ENCODE results near the gene PRPSAP1.

PRPSAP1 gene

GRCh38 chr17:76276069-76276431 is 77.7 kb downstream of the PRPSAP1 start:
- Histone ChIP-seq H2AFZ (no peak overlapping the region), H3K79me2 (no peaks in the 10 kb centered on the region), H3K9ac (no peak overlapping the region), H3K36me3 (ENCODE audit: control insufficient read depth, insufficient read depth, low read length) (no peaks in the 10 kb centered on the region), H3K4me3 (ENCODE audit: low read depth, low read length) (no peak overlapping the region), H3K27me3 (ENCODE audit: control insufficient read depth, insufficient read depth, low read length) (no peaks in the 10 kb centered on the region), H3K9me3 (ENCODE audit: control insufficient read depth, low read length) (no peaks in the 10 kb centered on the region), H3K27ac (no peak overlapping the region), H3K4me1 (peaks cover 17% of the 10 kb centered on the region), H3K4me2 (ENCODE audit: low read length) (no peak overlapping the region)
- no peak for TF ChIP-seq CTCF (IDR thresholded peaks at IDR 0.05)

- TF ChIP-seq CTCF (IDR thresholded peaks at IDR 0.05) = no peak
- Histone ChIP-seq H2AFZ (no peak overlapping the region), H3K4me1 (peaks cover 17% of the 10 kb centered on the region), H3K9ac (no peak overlapping the region), H3K4me3 (ENCODE audit: low read depth, low read length) (no peak overlapping the region), H3K9me3 (ENCODE audit: control insufficient read depth, low read length) (no peaks in the 10 kb centered on the region), H3K79me2 (no peaks in the 10 kb centered on the region), H3K27ac (no peak overlapping the region), H3K27me3 (ENCODE audit: control insufficient read depth, insufficient read depth, low read length) (no peaks in the 10 kb centered on the region), H3K36me3 (ENCODE audit: control insufficient read depth, insufficient read depth, low read length) (no peaks in the 10 kb centered on the region), H3K4me2 (ENCODE audit: low read length) (no peak overlapping the region)
Measured at GRCh38 chr17:76275382-76276068, 78.2 kb downstream of the PRPSAP1 start.

GRCh38 chr17:76274112-76274956 is 79.4 kb downstream of the PRPSAP1 start:
- Histone ChIP-seq H3K9me3 (ENCODE audit: control insufficient read depth, low read length) (no peaks in the 10 kb centered on the region), H3K27me3 (ENCODE audit: control insufficient read depth, insufficient read depth, low read length) (no peaks in the 10 kb centered on the region), H2AFZ (no peak overlapping the region), H3K9ac (no peak overlapping the region), H3K4me3 (ENCODE audit: low read depth, low read length) (no peak overlapping the region), H3K27ac (no peak overlapping the region), H3K36me3 (ENCODE audit: control insufficient read depth, insufficient read depth, low read length) (no peaks in the 10 kb centered on the region), H3K4me1 (peaks cover 18% of the 10 kb centered on the region), H3K79me2 (peaks cover 4% of the 10 kb centered on the region), H3K4me2 (ENCODE audit: low read length) (no peak overlapping the region)
- no peak for TF ChIP-seq CTCF (IDR thresholded peaks at IDR 0.05)

- Histone ChIP-seq H3K36me3 (ENCODE audit: control insufficient read depth, insufficient read depth, low read length) (no peaks in the 10 kb centered on the region), H2AFZ (no peak overlapping the region), H3K9ac (no peak overlapping the region), H3K79me2 (peaks cover 9% of the 10 kb centered on the region), H3K4me3 (ENCODE audit: low read depth, low read length) (no peak overlapping the region), H3K4me2 (ENCODE audit: low read length) (no peak overlapping the region), H3K27me3 (ENCODE audit: control insufficient read depth, insufficient read depth, low read length) (no peaks in the 10 kb centered on the region), H3K4me1 (peaks cover 21% of the 10 kb centered on the region), H3K9me3 (ENCODE audit: control insufficient read depth, low read length) (no peaks in the 10 kb centered on the region), H3K27ac (no peak overlapping the region)
- no peak for TF ChIP-seq CTCF (IDR thresholded peaks at IDR 0.05)
Measured at GRCh38 chr17:76273445-76274111, 80.1 kb downstream of the PRPSAP1 start.

Data from parathyroid adenoma (tissue), 2 donors.